Cardiac muscle cell (in vitro differentiated cells and primary cell): Measurements from ENCODE around the gene NOX3. TPM values are rescaled to one million over a fixed set of nuclear protein-coding genes. Genes with fewer than 3 reads are reported as not detected.
A peak's percentile ranks its signal among the peaks of the same experiment; 100 is the strongest.

Experiments
- DNase-seq, 2 donors: peaks; one replicate each; pipeline versions ENCODE4 v3.0.0 to v3.0.0-alpha.2; 2010 to 2017; ENCODE audit warnings: low read depth in 1 of 2, low spot score in 1 of 2
- H3K27ac ChIP-seq: fragments of 200-600 bp; sonication (generic); 2 replicates; pipeline ENCODE4 v1.5.1; 2016
- H3K27me3 ChIP-seq: fragments of 200-600 bp; sonication (generic); 2 replicates; pipeline ENCODE4 v1.6.0; 2016; ENCODE audit warnings: control low read depth
- H3K36me3 ChIP-seq: fragments of 200-600 bp; sonication (generic); 2 replicates; pipeline ENCODE4 v1.5.1; 2016; ENCODE audit warnings: control low read depth
- H3K4me1 ChIP-seq: fragments of 200-600 bp; sonication (generic); 2 replicates; pipeline ENCODE4 v1.8.1; 2017; ENCODE audit warnings: low read depth, mild to moderate bottlenecking, mixed run types
- H3K4me3 ChIP-seq: fragments of 200-600 bp; sonication (generic); 2 replicates; pipeline ENCODE4 v1.5.1; 2016; ENCODE audit warnings: mild to moderate bottlenecking
- H3K9me3 ChIP-seq: fragments of 200-600 bp; sonication (generic); 2 replicates; pipeline ENCODE4 v1.5.1; 2017; ENCODE audit warnings: low read depth, mild to moderate bottlenecking, control low read depth
- polyA plus RNA-seq: library from polyadenylated mRNA; unstranded; fragments of >200 nt; fragmentation: Nextera tagmentation; extraction: Ambion mirVana; gene quantifications from 2 replicates; pipeline ENCODE4 v1.2.1, GENCODE V29; 2016
- total RNA-seq: library from RNA; depleted of rRNA; stranded (reverse); fragments of >200 nt; gene quantifications from 2 replicates; pipeline ENCODE4 v1.2.3, GENCODE V29; 2016
- TF ChIP-seq, protein P1 (sequence below): IDR thresholded peaks from 2 replicates; pipeline ENCODE4 v1.5.1; 2012; ENCODE audit warnings: low read depth, mild to moderate bottlenecking, low read length

NOX3 gene
- total and polyA plus RNA-seq, 2 experiments from 2014 or later = not detected

GRCh38 chr6:155439376-155439775 lies 16.3 kb downstream of the NOX3 start:
- Histone ChIP-seq H3K27me3 (no peaks in the 10 kb centered on the region), H3K9me3 (no peaks in the 10 kb centered on the region), H3K4me1 (peaks cover 6% of the 10 kb centered on the region), H3K4me3 (no peak overlapping the region), H3K36me3 (no peaks in the 10 kb centered on the region), H3K27ac (no peak overlapping the region)
- TF ChIP-seq, protein P1, sequence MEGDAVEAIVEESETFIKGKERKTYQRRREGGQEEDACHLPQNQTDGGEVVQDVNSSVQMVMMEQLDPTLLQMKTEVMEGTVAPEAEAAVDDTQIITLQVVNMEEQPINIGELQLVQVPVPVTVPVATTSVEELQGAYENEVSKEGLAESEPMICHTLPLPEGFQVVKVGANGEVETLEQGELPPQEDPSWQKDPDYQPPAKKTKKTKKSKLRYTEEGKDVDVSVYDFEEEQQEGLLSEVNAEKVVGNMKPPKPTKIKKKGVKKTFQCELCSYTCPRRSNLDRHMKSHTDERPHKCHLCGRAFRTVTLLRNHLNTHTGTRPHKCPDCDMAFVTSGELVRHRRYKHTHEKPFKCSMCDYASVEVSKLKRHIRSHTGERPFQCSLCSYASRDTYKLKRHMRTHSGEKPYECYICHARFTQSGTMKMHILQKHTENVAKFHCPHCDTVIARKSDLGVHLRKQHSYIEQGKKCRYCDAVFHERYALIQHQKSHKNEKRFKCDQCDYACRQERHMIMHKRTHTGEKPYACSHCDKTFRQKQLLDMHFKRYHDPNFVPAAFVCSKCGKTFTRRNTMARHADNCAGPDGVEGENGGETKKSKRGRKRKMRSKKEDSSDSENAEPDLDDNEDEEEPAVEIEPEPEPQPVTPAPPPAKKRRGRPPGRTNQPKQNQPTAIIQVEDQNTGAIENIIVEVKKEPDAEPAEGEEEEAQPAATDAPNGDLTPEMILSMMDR = no peak
- no peak for DNase-seq

- DNase-seq = peak; percentile 9 to 42
- Histone ChIP-seq H3K4me1 (peaks cover 6% of the 10 kb centered on the region), H3K27me3 (no peaks in the 10 kb centered on the region), H3K36me3 (no peaks in the 10 kb centered on the region), H3K27ac (no peak overlapping the region), H3K9me3 (no peaks in the 10 kb centered on the region), H3K4me3 (no peak overlapping the region)
- TF ChIP-seq, protein P1 = no peak
These were observed 18.5 kb downstream of the NOX3 start for GRCh38 chr6:155436981-155437749.

- Histone ChIP-seq H3K27ac (no peak overlapping the region), H3K4me1 (peaks cover 6% of the 10 kb centered on the region), H3K4me3 (no peak overlapping the region), H3K36me3 (no peaks in the 10 kb centered on the region), H3K9me3 (no peaks in the 10 kb centered on the region), H3K27me3 (no peaks in the 10 kb centered on the region)
- TF ChIP-seq, protein P1 = no peak
- DNase-seq = no peak
These were observed 20.7 kb downstream of the NOX3 start for GRCh38 chr6:155434829-155435423.

- DNase-seq = no peak
- Histone ChIP-seq H3K9me3 (no peaks in the 10 kb centered on the region), H3K36me3 (no peaks in the 10 kb centered on the region), H3K27ac (no peak overlapping the region), H3K4me1 (peaks cover 6% of the 10 kb centered on the region), H3K4me3 (no peak overlapping the region), H3K27me3 (no peaks in the 10 kb centered on the region)
- TF ChIP-seq, protein P1 = no peak
These were observed 21.5 kb downstream of the NOX3 start for GRCh38 chr6:155434096-155434495.

DNA sequence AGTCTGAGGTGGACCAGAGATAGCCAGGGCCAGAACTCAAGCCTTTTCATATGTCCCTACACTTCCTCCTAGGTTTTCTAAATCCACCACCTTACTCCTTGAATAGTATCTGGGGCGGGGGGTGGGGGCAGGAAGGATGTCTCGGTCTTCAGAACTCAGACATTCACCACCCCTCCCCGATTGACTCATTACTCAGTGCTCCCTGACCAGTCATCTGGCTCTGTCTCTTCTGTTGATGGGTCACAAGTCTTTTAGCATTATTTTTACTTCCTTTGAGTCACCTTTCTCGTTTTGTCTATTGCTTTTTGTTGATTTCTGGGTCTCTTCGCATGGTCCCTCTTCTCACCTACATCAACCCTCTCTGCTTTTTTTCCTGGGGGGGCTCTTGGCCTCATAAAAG lies 23.3 kb downstream of the NOX3 start:
- Histone ChIP-seq H3K27ac (no peak overlapping the region), H3K4me1 (peaks cover 5% of the 10 kb centered on the region), H3K27me3 (no peaks in the 10 kb centered on the region), H3K4me3 (no peak overlapping the region), H3K36me3 (no peaks in the 10 kb centered on the region), H3K9me3 (no peaks in the 10 kb centered on the region)
- DNase-seq = no peak
- TF ChIP-seq, protein P1 = no peak
